GM12878 (cell line): ENCODE measurements around the gene KIAA1217.

Experiments used
- BHLHE40 ChIP-seq, 2 experiments: fragments of 450-650 bp in 1 of 2; IDR thresholded peaks; 2 replicates each; pipeline ENCODE4 v1.6.1; 2011 to 2017; ENCODE audit warnings: low read depth in 2 of 2, borderline replicate concordance in 1 of 2, improper control_type of control experiment in 1 of 2, low read length in 1 of 2, mild to moderate bottlenecking in 1 of 2
- CTCF ChIP-seq, 3 experiments: IDR thresholded peaks in 2 of 3; conservative IDR thresholded peaks in 1 of 3; 2 replicates each; pipeline ENCODE4 v1.5.1; 2011; ENCODE audit warnings: low read depth in 3 of 3, low read length in 3 of 3, mild to moderate bottlenecking in 3 of 3, control low read depth in 2 of 3, moderate library complexity in 2 of 3, inconsistent platforms in 1 of 3, mixed read lengths in 1 of 3; ENCODE audit not compliant: control insufficient read depth in 2 of 3, insufficient read depth in 1 of 3; ENCODE audit errors: extremely low read depth in 1 of 3
- MAX ChIP-seq: IDR thresholded peaks from 2 replicates; pipeline ENCODE4 v1.6.1; 2012; ENCODE audit warnings: low read depth, low read length, improper control_type of control experiment
- POLR2A ChIP-seq: IDR thresholded peaks from 2 replicates; pipeline ENCODE4 v1.6.1; 2011; ENCODE audit warnings: low read depth, mild to moderate bottlenecking, low read length

- TF ChIP-seq MAX: no peak
- no peak for TF ChIP-seq POLR2A
- no peak for TF ChIP-seq BHLHE40 (IDR thresholded peaks at IDR 0.05; ENCODE audit: borderline replicate concordance in 1 of 2, low read depth in 2 of 2, low read length in 1 of 2)
- TF ChIP-seq CTCF (IDR thresholded peaks at IDR 0.05 in 2 of 3, conservative IDR thresholded peaks at IDR 0.05 in 1 of 3; ENCODE audit: control insufficient read depth in 2 of 3, extremely low read depth in 1 of 3, insufficient read depth in 1 of 3, low read depth in 3 of 3, low read length in 3 of 3): no peak
These were observed 30.5 kb downstream of the KIAA1217 start for GRCh38 chr10:24239289-24240040.
